HCT116 (cell line): ENCODE results near the gene RBP2. TPM values are rescaled to one million over a fixed set of nuclear protein-coding genes. Genes with fewer than 3 reads are reported as not detected.

Source experiments
- ATF3 ChIP-seq: IDR thresholded peaks from 2 replicates; pipeline ENCODE4 v1.6.1; 2012
- ELF1 ChIP-seq: IDR thresholded peaks from 2 replicates; pipeline ENCODE4 v1.6.1; 2012; ENCODE audit warnings: low read depth, borderline replicate concordance
- EZH2 ChIP-seq: fragments of 200-600 bp; sonication (generic); IDR thresholded peaks from 2 replicates; pipeline ENCODE4 v1.6.1; 2017; ENCODE audit warnings: antibody characterized with exemption, mixed run types
- JUND ChIP-seq: IDR thresholded peaks from 2 replicates; pipeline ENCODE4 v1.6.1; 2012
- POLR2A ChIP-seq: IDR thresholded peaks from 2 replicates; pipeline ENCODE4 v1.7.0; 2011; ENCODE audit warnings: borderline replicate concordance; ENCODE audit not compliant: insufficient read depth, insufficient read length; ENCODE audit errors: extremely low read depth
- POLR2AphosphoS5 ChIP-seq: IDR thresholded peaks from 2 replicates; pipeline ENCODE4 v1.6.1; 2011; ENCODE audit warnings: mild to moderate bottlenecking, low read depth, low read length, moderate library complexity
- SIN3A ChIP-seq: IDR thresholded peaks from 2 replicates; pipeline ENCODE4 v1.6.1; 2012; ENCODE audit warnings: low read depth
- YY1 ChIP-seq: IDR thresholded peaks from 2 replicates; pipeline ENCODE4 v1.6.1; 2011; ENCODE audit warnings: low read length, low read depth, moderate library complexity, mild to moderate bottlenecking; ENCODE audit not compliant: insufficient replicate concordance; ENCODE audit errors: extremely low read depth
- total RNA-seq: library from RNA; stranded (reverse); gene quantifications from one replicate; pipeline ENCODE4 v1.2.1, GENCODE V29; 2021; ENCODE audit not compliant: unreplicated experiment
- TF ChIP-seq, protein P1 (sequence below): IDR thresholded peaks from 2 replicates; pipeline ENCODE4 v1.6.1; 2012; ENCODE audit warnings: low read depth
- TF ChIP-seq, protein P2 (sequence below), 3 experiments: fragments of 200-600 bp in 1 of 3; sonication (generic) in 1 of 3; IDR thresholded peaks in 2 of 3; conservative IDR thresholded peaks in 1 of 3; 2 replicates each; pipeline ENCODE4 v1.5.1; 2012 to 2017; ENCODE audit warnings: low read depth in 2 of 3, low read length in 2 of 3, antibody characterized with exemption in 1 of 3, borderline replicate concordance in 1 of 3, control low read depth in 1 of 3, mild to moderate bottlenecking in 1 of 3, mixed read lengths in 1 of 3, mixed run types in 1 of 3, moderate library complexity in 1 of 3; ENCODE audit not compliant: insufficient read depth in 1 of 3

RBP2 gene
- total RNA-seq, 1 experiment from 2014 or later = not detected

- TF ChIP-seq, protein P1, sequence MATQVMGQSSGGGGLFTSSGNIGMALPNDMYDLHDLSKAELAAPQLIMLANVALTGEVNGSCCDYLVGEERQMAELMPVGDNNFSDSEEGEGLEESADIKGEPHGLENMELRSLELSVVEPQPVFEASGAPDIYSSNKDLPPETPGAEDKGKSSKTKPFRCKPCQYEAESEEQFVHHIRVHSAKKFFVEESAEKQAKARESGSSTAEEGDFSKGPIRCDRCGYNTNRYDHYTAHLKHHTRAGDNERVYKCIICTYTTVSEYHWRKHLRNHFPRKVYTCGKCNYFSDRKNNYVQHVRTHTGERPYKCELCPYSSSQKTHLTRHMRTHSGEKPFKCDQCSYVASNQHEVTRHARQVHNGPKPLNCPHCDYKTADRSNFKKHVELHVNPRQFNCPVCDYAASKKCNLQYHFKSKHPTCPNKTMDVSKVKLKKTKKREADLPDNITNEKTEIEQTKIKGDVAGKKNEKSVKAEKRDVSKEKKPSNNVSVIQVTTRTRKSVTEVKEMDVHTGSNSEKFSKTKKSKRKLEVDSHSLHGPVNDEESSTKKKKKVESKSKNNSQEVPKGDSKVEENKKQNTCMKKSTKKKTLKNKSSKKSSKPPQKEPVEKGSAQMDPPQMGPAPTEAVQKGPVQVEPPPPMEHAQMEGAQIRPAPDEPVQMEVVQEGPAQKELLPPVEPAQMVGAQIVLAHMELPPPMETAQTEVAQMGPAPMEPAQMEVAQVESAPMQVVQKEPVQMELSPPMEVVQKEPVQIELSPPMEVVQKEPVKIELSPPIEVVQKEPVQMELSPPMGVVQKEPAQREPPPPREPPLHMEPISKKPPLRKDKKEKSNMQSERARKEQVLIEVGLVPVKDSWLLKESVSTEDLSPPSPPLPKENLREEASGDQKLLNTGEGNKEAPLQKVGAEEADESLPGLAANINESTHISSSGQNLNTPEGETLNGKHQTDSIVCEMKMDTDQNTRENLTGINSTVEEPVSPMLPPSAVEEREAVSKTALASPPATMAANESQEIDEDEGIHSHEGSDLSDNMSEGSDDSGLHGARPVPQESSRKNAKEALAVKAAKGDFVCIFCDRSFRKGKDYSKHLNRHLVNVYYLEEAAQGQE = no peak
- TF ChIP-seq, protein P2, sequence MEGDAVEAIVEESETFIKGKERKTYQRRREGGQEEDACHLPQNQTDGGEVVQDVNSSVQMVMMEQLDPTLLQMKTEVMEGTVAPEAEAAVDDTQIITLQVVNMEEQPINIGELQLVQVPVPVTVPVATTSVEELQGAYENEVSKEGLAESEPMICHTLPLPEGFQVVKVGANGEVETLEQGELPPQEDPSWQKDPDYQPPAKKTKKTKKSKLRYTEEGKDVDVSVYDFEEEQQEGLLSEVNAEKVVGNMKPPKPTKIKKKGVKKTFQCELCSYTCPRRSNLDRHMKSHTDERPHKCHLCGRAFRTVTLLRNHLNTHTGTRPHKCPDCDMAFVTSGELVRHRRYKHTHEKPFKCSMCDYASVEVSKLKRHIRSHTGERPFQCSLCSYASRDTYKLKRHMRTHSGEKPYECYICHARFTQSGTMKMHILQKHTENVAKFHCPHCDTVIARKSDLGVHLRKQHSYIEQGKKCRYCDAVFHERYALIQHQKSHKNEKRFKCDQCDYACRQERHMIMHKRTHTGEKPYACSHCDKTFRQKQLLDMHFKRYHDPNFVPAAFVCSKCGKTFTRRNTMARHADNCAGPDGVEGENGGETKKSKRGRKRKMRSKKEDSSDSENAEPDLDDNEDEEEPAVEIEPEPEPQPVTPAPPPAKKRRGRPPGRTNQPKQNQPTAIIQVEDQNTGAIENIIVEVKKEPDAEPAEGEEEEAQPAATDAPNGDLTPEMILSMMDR (IDR thresholded peaks at IDR 0.05 in 2 of 3, conservative IDR thresholded peaks at IDR 0.05 in 1 of 3; ENCODE audit: borderline replicate concordance in 1 of 3, insufficient read depth in 1 of 3, low read depth in 2 of 3, low read length in 2 of 3) = no peak
- no peak for TF ChIP-seq ATF3
- TF ChIP-seq POLR2AphosphoS5 = no peak
- no peak for TF ChIP-seq SIN3A
- TF ChIP-seq POLR2A = no peak
- no peak for TF ChIP-seq JUND
- TF ChIP-seq ELF1 = no peak
- TF ChIP-seq YY1 = no peak
- no peak for TF ChIP-seq EZH2
- TF ChIP-seq, all 23 proteins: peak for 0
These were observed 45.8 kb downstream of the RBP2 start (continued) for GRCh38 chr3:139430493-139430892.
